H9 (cell line): Measurements from ENCODE around the gene SPATA20. TPM values are rescaled to one million over a fixed set of nuclear protein-coding genes. Genes with fewer than 3 reads are reported as not detected.

ENCODE experiments used
- DNase-seq: peaks from one replicate; pipeline ENCODE4 v3.0.0-alpha.2; 2017
- H2AFZ ChIP-seq: one replicate; pipeline ENCODE4 v1.6.1; 2013; ENCODE audit warnings: mild to moderate bottlenecking, low read length, control low read depth, moderate library complexity
- H2AK5ac ChIP-seq: 2 replicates; pipeline ENCODE4 v1.6.1; 2013; ENCODE audit warnings: low read length, control low read depth, mixed read lengths; ENCODE audit not compliant: insufficient read length
- H2BK120ac ChIP-seq: one replicate; pipeline ENCODE4 v1.6.1; 2013; ENCODE audit warnings: low read depth, mild to moderate bottlenecking, low read length, control low read depth, inconsistent platforms; ENCODE audit not compliant: poor library complexity, severe bottlenecking
- H2BK12ac ChIP-seq: 2 replicates; pipeline ENCODE4 v1.6.1; 2013; ENCODE audit warnings: low read length, control low read depth, mixed read lengths, low read depth; ENCODE audit not compliant: insufficient read length
- H2BK15ac ChIP-seq: 2 replicates; pipeline ENCODE4 v1.6.1; 2013; ENCODE audit warnings: low read depth, low read length, control low read depth
- H2BK20ac ChIP-seq: one replicate; pipeline ENCODE4 v1.6.1; 2013; ENCODE audit warnings: low read depth, mild to moderate bottlenecking, low read length, control low read depth, inconsistent platforms; ENCODE audit not compliant: poor library complexity, severe bottlenecking
- H2BK5ac ChIP-seq: 2 replicates; pipeline ENCODE4 v1.6.1; 2013; ENCODE audit warnings: low read length, control low read depth, mixed read lengths; ENCODE audit not compliant: insufficient read length
- H3K14ac ChIP-seq: 2 replicates; pipeline ENCODE4 v1.6.1; 2013; ENCODE audit warnings: low read length, control low read depth; ENCODE audit not compliant: insufficient read depth
- H3K18ac ChIP-seq: 2 replicates; pipeline ENCODE4 v1.6.1; 2013; ENCODE audit warnings: low read depth, mild to moderate bottlenecking, mixed read lengths, low read length, control low read depth; ENCODE audit not compliant: insufficient read length
- H3K23ac ChIP-seq: 2 replicates; pipeline ENCODE4 v1.6.1; 2013; ENCODE audit warnings: low read length, control low read depth, mixed read lengths, low read depth; ENCODE audit not compliant: insufficient read length
- H3K23me2 ChIP-seq: 2 replicates; pipeline ENCODE4 v1.6.1; 2013; ENCODE audit warnings: low read depth, mild to moderate bottlenecking, mixed read lengths, low read length, control low read depth; ENCODE audit not compliant: insufficient read length, poor library complexity, severe bottlenecking
- H3K27ac ChIP-seq: 2 replicates; pipeline ENCODE4 v1.5.1; 2013; ENCODE audit warnings: low read length, control low read depth, mixed read lengths, low read depth; ENCODE audit not compliant: insufficient read length
- H3K27me3 ChIP-seq: 2 replicates; pipeline ENCODE4 v1.6.1; 2013; ENCODE audit warnings: low read length, control low read depth, inconsistent platforms; ENCODE audit not compliant: insufficient read depth
- H3K4ac ChIP-seq: 2 replicates; pipeline ENCODE4 v1.6.1; 2013; ENCODE audit warnings: low read depth, mild to moderate bottlenecking, control low read depth, inconsistent platforms, low read length, moderate library complexity
- H3K4me1 ChIP-seq: 2 replicates; pipeline ENCODE4 v1.6.1; 2013; ENCODE audit warnings: low read length, control low read depth, inconsistent platforms; ENCODE audit not compliant: insufficient read depth
- H3K4me2 ChIP-seq: 2 replicates; pipeline ENCODE4 v1.6.1; 2013; ENCODE audit warnings: low read length, control low read depth, mixed read lengths; ENCODE audit not compliant: insufficient read length, insufficient read depth
- H3K56ac ChIP-seq: 2 replicates; pipeline ENCODE4 v1.6.1; 2013; ENCODE audit warnings: low read depth, mild to moderate bottlenecking, mixed read lengths, low read length, control low read depth; ENCODE audit not compliant: insufficient read length
- H3K79me1 ChIP-seq: 2 replicates; pipeline ENCODE4 v1.6.1; 2013; ENCODE audit warnings: low read depth, mild to moderate bottlenecking, moderate library complexity, low read length, control low read depth, inconsistent platforms; ENCODE audit not compliant: insufficient read depth, poor library complexity, severe bottlenecking
- H3K79me2 ChIP-seq: 2 replicates; pipeline ENCODE4 v1.6.1; 2013; ENCODE audit warnings: low read length, control low read depth, inconsistent platforms; ENCODE audit not compliant: insufficient read depth
- H3K9ac ChIP-seq: 2 replicates; pipeline ENCODE4 v1.6.1; 2013; ENCODE audit warnings: low read length, control low read depth, mixed read lengths; ENCODE audit not compliant: insufficient read length; ENCODE audit errors: extremely low read depth
- H3K9me3 ChIP-seq: one replicate; pipeline ENCODE4 v1.6.1; 2013; ENCODE audit warnings: low read depth, low read length, inconsistent platforms; ENCODE audit not compliant: control insufficient read depth
- H3T11ph ChIP-seq: one replicate; pipeline ENCODE4 v1.6.1; 2013; ENCODE audit warnings: mild to moderate bottlenecking, low read length, control low read depth, inconsistent platforms
- H4K20me1 ChIP-seq: one replicate; pipeline ENCODE4 v1.6.1; 2013; ENCODE audit not compliant: control insufficient read depth, insufficient read length, insufficient read depth
- H4K5ac ChIP-seq: 2 replicates; pipeline ENCODE4 v1.6.1; 2013; ENCODE audit warnings: low read depth, mild to moderate bottlenecking, mixed read lengths, low read length, control low read depth; ENCODE audit not compliant: insufficient read length
- H4K8ac ChIP-seq: replicated peaks from 2 replicates; pipeline ENCODE4 v1.6.1; 2013; ENCODE audit warnings: low read length, control low read depth, mixed read lengths, low read depth; ENCODE audit not compliant: insufficient read length
- H4K91ac ChIP-seq: 2 replicates; pipeline ENCODE4 v1.6.1; 2013; ENCODE audit warnings: low read depth, mild to moderate bottlenecking, moderate library complexity, mixed read lengths, low read length, control low read depth; ENCODE audit not compliant: insufficient read length
- H3K27ac Mint-ChIP-seq, 3 experiments: 2 replicates in 2 of 3; 3 replicates in 1 of 3; pipeline ENCODE4 v1.8.0; 2020 to 2021; ENCODE audit warnings: mixed read lengths in 3 of 3, mild to moderate bottlenecking in 1 of 3, moderate library complexity in 1 of 3
- H3K27me3 Mint-ChIP-seq: 2 replicates; pipeline ENCODE4 v1.8.0; 2021; ENCODE audit warnings: low read depth, mild to moderate bottlenecking, moderate library complexity, mixed read lengths
- H3K36me3 Mint-ChIP-seq, 3 experiments: 2 replicates in 2 of 3; 3 replicates in 1 of 3; pipeline ENCODE4 v1.8.0; 2020 to 2021; ENCODE audit warnings: low read depth in 3 of 3, mixed read lengths in 3 of 3; ENCODE audit not compliant: insufficient read depth in 1 of 3
- H3K4me1 Mint-ChIP-seq, 2 experiments: 2 replicates each; pipeline ENCODE4 v1.8.0; 2020; ENCODE audit warnings: mixed read lengths in 2 of 2
- H3K4me3 Mint-ChIP-seq, 2 experiments: 2 replicates in 1 of 2; 3 replicates in 1 of 2; pipeline ENCODE4 v1.8.0; 2020 to 2021; ENCODE audit warnings: mild to moderate bottlenecking in 2 of 2, mixed read lengths in 2 of 2, moderate library complexity in 1 of 2
- H3K9me3 Mint-ChIP-seq, 2 experiments: 2 replicates in 1 of 2; 3 replicates in 1 of 2; pipeline ENCODE4 v1.8.0; 2020; ENCODE audit warnings: mild to moderate bottlenecking in 2 of 2, mixed read lengths in 2 of 2, moderate library complexity in 1 of 2
- CTCF ChIP-seq: fragments of 200-600 bp; sonication (generic); conservative IDR thresholded peaks from 3 replicates; pipeline ENCODE4 v1.8.0; 2021; ENCODE audit warnings: antibody characterized with exemption, mild to moderate bottlenecking
- WGBS: extraction: QIAGEN DNeasy Blood & Tissue Kit; methylation state at CpG from one replicate; pipeline ENCODE4 v1.1.7; 2013; ENCODE audit warnings: missing lambda C conversion rate, low lambda C conversion rate, mixed read lengths; ENCODE audit not compliant: insufficient read length; ENCODE audit errors: extremely low coverage; 5-methylcytosine and 5-hydroxymethylcytosine counted together
- total RNA-seq: library from RNA; stranded (reverse); gene quantifications from 2 replicates; pipeline ENCODE4 v1.2.1, GENCODE V29; 2021

Gene SPATA20
- total RNA-seq, 1 experiment from 2014 or later: 23.9 TPM

- Histone ChIP-seq H3K4me2 (no peak overlapping the region), H3K14ac (no peak overlapping the region), H2BK5ac (no peak overlapping the region), H3K18ac (no peak overlapping the region), H3K4me1 (no peaks in the 10 kb centered on the region), H3K9me3 (no peaks in the 10 kb centered on the region), H3T11ph (no peak overlapping the region), H3K27me3 (no peaks in the 10 kb centered on the region), H3K79me2 (no peaks in the 10 kb centered on the region), H2AFZ (no peak overlapping the region), H3K79me1 (no peaks in the 10 kb centered on the region), H2AK5ac (no peak overlapping the region), H2BK120ac (no peak overlapping the region), H3K4ac (no peak overlapping the region), H3K27ac (no peak overlapping the region), H3K9ac (no peak overlapping the region), H4K91ac (no peak overlapping the region), H2BK12ac (no peak overlapping the region), H3K56ac (no peak overlapping the region), H2BK20ac (no peak overlapping the region), H2BK15ac (no peak overlapping the region), H3K23me2 (no peaks in the 10 kb centered on the region), H4K20me1 (no peaks in the 10 kb centered on the region), H4K5ac (no peak overlapping the region), H4K8ac (no peak overlapping the region), H3K23ac (no peak overlapping the region)
- H3K4me3 Mint-ChIP-seq: no peak overlapping the region
- no peaks in the 10 kb centered on the region for H3K36me3 Mint-ChIP-seq
- peak overlapping the region in 1 of 3 experiments; percentile 19; a peak in 1 of 7 replicates for H3K27ac Mint-ChIP-seq
- DNase-seq: no peak
- TF ChIP-seq CTCF: no peak
- no CpG with 5 or more reads among the region's 6 CpGs for WGBS
- H3K9me3 Mint-ChIP-seq: no peaks in the 10 kb centered on the region
- peaks cover 12% of the 10 kb centered on the region for H3K27me3 Mint-ChIP-seq
- H3K4me1 Mint-ChIP-seq: peaks cover 15 to 31% of the 10 kb centered on the region in 2 experiments
Measured at GRCh38 chr17:50514936-50515702, 31.9 kb upstream of the SPATA20 start.
